Motor neuron (in vitro differentiated cells): ENCODE data around the gene PKD2L2. TPM values are rescaled to one million over a fixed set of nuclear protein-coding genes. Genes with fewer than 3 reads are reported as not detected.
A peak's percentile ranks its signal among the peaks of the same experiment; 100 is the strongest.

Source experiments
- ATAC-seq, 8 experiments: fragments of 200-7000 bp; cut with Tn5 transposase; replicated peaks in 6 of 8; 2 replicates each; pipeline ENCODE4 v1.8.0; 2021; ENCODE audit warnings: mild to moderate bottlenecking in 8 of 8, moderate library complexity in 8 of 8
- H3K27ac ChIP-seq, 2 donors: fragments of 250-450 bp; sonication (Bioruptor Pico); 2 replicates each; pipeline ENCODE4 v1.9.0; 2021; ENCODE audit warnings: antibody characterized with exemption in 2 of 2, mild to moderate bottlenecking in 2 of 2, moderate library complexity in 1 of 2
- H3K4me1 ChIP-seq, 2 donors: fragments of 250-450 bp; sonication (Bioruptor Pico); replicated peaks in 1 of 2; 2 replicates each; pipeline ENCODE4 v1.6.1; 2021; ENCODE audit warnings: antibody characterized with exemption in 2 of 2, mild to moderate bottlenecking in 2 of 2, moderate library complexity in 1 of 2
- H3K4me3 ChIP-seq, 5 donors: fragments of 250-450 bp; sonication (Bioruptor Pico); 2 replicates each; pipeline ENCODE4 v1.9.0; 2021; ENCODE audit warnings: antibody characterized with exemption in 5 of 5, mild to moderate bottlenecking in 5 of 5, moderate library complexity in 4 of 5
- WGBS, 10 experiments: fragments of 450-650 bp; shearing (Covaris generic); methylation state at CpG; one replicate each; pipeline ENCODE4 v1.0.0; 2022; 5-methylcytosine and 5-hydroxymethylcytosine counted together
- in situ Hi-C, 9 experiments: fragments of 400-800 bp; cut with MboI; loops; one replicate each; pipeline ENCODE4 v1.15.0; 2021; ENCODE audit warnings: low sequenced_read_pairs in 9 of 9, low pct_unique_long_range_greater_than_20kb in 2 of 9; ENCODE audit not compliant: unreplicated experiment in 9 of 9
- total RNA-seq, 8 experiments: library from RNA; unstranded; fragments of 300-600 nt; gene quantifications; 2 replicates each; pipeline versions ENCODE4 v1.2.3 to v1.2.4, GENCODE V29; 2022

Gene PKD2L2
- total RNA-seq, 8 experiments from 2014 or later, result 0.14 to 1.1 (median 0.47) TPM

DNA sequence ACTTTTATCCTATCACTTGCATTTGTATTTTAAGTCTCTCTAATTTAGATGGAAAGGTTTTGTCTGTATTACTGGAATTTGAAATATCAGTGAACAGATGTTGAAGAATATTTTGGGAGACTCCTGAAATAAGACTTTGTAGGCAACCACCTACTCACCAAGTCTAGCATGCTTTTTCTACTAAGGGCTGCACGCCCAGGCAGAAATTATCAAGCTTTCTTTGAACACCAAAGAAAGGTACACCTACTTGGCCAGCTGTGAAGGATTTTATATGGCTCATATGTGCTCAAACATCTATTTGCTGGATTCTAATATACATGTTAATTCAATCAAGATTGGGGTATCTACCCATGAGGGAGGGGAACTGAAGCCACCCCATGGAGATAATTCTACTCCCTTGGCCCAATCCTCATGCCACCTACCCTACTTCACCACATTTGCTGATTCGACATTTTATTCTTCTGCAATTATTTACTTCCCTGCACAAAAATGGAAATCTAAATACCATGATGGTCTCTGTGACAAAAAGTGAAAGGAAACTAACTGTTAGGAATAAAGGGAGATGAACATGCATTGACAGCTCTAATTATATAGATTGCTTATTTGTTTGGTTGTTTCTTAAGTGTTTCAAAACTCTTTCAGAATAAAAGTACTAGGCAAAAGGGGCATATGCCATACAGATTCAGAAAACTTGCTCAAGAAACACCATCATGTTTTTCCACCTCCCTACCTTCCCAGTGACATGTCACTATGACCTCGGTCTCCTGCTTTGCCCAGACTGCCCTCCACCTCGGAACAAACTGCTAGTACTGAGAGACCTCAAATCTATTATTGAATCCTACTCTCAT is 22.5 kb upstream of the PKD2L2 start:
- no peak for ATAC-seq
- in situ Hi-C loops, result no loop called here
- 0 to 96% (median 76%) methylated on average over 1 to 4 of the region's 4 CpGs for WGBS, 10 experiments
- Histone ChIP-seq H3K4me3 (no peak overlapping the region), H3K27ac (no peak overlapping the region), H3K4me1 (no peaks in the 10 kb centered on the region)

DNA sequence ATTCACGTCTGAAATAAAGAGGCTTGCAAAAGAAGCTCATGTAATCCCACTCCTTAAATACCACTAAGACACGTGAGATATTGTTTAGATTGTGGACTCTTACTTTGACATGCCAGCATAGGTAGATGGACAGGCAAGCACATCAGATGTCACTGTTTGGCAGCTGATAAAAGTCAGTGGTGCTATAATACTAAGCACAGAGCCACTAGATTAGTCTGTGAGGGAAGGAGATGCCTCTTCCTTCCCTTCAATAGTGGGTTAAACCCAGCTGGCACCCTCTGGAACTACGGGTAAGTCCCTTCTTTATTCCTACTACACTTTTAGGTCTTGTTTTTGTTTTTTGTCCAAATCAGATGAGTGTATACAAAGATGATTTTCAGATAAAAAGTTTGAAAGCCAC is 21.6 kb upstream of the PKD2L2 start, which contains the start of gene MYOT:
TSS of gene MYOT (plus strand) at position 197 of the 400 bp plus-strand sequence. CDS start 2,792 bp downstream, outside the sequence.
- ATAC-seq, result no peak
- no peaks in the 10 kb centered on the region for H3K4me1 ChIP-seq
- 17 to 80% (median 53%) methylated on average over 1 to 3 of the region's 3 CpGs; no CpG with 5 or more reads in 1 of the 10 experiments for WGBS, 10 experiments
- in situ Hi-C loops, result no loop called here
- no peak within 1 kb of the TSS for H3K27ac ChIP-seq
- H3K4me3 ChIP-seq, result no peak within 1 kb of the TSS

DNA sequence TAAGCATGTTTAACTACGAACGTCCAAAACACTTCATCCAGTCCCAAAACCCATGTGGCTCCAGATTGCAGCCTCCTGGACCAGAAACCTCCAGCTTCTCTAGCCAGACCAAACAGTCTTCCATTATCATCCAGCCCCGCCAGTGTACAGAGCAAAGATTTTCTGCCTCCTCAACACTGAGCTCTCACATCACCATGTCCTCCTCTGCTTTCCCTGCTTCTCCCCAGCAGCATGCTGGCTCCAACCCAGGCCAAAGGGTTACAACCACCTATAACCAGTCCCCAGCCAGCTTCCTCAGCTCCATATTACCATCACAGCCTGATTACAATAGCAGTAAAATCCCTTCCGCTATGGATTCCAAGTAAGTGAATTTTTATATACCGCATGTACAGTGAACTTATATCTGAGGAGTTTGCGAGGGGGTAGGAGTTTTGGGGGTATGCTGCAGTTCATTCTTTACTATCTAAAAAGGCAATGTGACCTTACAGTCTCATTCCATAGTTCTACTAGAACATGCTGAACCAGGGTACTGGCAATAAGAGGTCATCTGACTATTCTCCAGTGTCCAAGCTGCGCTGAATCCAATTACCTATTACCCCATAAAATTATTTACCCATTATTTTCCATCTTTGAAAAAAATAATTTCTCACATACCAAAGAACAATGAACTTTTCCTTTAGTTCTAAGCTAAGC is 18.5 kb upstream of the PKD2L2 start:
- H3K4me1 ChIP-seq, result no peaks in the 10 kb centered on the region
- no peak overlapping the region for H3K4me3 ChIP-seq
- in situ Hi-C loops, result no loop called here
- no peak overlapping the region for H3K27ac ChIP-seq
- no peak for ATAC-seq
- 63 to 100% (median 85%) methylated on average over 1 to 7 of the region's 7 CpGs; no CpG with 5 or more reads in 2 of the 10 experiments for WGBS, 10 experiments

DNA sequence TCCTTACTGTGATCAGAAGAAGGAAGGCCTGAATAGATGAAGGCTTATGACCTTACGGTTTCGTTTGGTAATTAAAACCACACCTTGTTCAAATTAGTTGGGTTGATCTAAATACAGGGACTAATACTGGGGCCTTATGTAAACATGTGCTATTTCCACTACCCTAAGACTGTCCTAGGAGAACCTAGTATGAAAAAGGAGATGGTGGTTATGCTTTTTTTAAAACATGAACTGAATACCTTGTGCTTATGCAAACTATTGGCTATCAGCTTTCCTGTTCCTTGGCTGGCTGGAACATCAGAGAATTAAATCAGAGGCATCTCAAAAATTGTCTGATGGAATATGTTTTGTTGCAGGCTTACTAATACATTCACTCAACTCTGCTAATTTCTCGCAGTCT is 17.7 kb upstream of the PKD2L2 start:
- in situ Hi-C loops, result no loop called here
- H3K27ac ChIP-seq, result no peak overlapping the region
- ATAC-seq, result no peak
- H3K4me1 ChIP-seq, result no peaks in the 10 kb centered on the region
- WGBS, 10 experiments, result 33 to 96% (median 74%) methylated on average over 1 to 3 of the region's 3 CpGs; no CpG with 5 or more reads in 2 of the 10 experiments
- no peak overlapping the region for H3K4me3 ChIP-seq

DNA sequence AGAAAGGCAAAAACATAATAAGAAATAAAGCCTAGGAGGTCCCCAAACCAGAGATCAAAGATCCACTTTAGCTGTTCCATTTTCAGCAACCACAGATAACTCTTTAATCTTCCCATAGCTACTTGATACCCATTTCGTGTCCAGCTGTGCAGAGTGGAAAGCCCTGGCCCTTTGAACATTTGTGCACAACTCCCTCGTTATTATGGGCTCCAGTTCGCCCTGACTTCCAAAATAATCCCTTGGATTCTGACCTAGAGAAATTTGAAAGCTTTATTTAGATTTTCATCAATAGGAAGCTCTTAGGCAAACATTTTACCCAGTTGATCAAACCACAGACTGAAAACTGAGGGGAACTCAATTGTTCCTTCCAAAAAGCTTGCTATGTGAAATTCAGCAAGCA is 16.8 kb upstream of the PKD2L2 start:
- in situ Hi-C loops, result no loop called here
- no peak overlapping the region for H3K27ac ChIP-seq
- 13 to 100% (median 73%) methylated on average over 2 to 3 of the region's 3 CpGs for WGBS, 10 experiments
- no peak overlapping the region for H3K4me3 ChIP-seq
- no peaks in the 10 kb centered on the region for H3K4me1 ChIP-seq
- no peak for ATAC-seq

DNA sequence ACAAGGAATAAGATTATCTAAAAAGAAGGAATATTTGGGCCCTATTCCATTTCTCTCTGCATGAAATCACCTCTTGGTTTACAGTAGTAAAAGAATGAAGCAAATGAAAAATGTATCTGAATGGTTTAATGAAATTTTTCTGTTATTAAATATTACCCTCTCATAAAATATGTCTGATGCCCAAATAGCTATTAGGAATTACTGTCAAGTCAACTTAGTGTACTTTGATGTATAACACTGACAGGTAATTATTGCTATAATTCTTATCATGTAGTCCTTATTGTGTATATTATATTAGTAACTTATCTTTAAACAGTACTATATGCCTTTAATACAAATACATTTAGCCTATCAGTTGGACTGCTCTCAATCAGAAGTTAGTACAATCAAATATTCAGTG is 13.2 kb upstream of the PKD2L2 start:
- Histone ChIP-seq H3K4me1 (no peaks in the 10 kb centered on the region), H3K27ac (no peak overlapping the region), H3K4me3 (no peak overlapping the region)
- no peak for ATAC-seq
- in situ Hi-C loops, result no loop called here

DNA sequence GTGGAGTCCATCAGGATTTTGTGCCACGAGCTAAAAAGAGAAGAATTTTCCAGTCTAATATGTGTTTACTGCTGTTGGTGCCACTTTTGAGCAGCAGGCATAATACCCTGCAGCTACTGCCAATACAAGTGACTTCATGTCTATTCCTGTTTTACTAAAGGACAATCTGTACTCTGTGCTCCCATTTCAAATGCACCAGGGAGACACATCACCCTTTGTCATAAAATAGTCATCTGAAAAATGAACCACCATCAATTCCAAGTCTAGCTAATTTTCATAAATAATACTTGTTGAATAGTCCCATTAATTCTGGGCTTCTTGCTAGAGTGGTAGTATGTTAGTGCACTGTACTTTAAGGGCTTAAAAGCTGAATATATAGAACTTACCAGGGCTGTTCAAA is 8.9 kb upstream of the PKD2L2 start:
- no peaks in the 10 kb centered on the region for H3K4me1 ChIP-seq
- no peak overlapping the region for H3K27ac ChIP-seq
- ATAC-seq, result no peak
- 0 to 100% (median 42%) methylated on average over 1 of the region's 1 CpG; no CpG with 5 or more reads in 4 of the 10 experiments for WGBS, 10 experiments
- in situ Hi-C loops, result no loop called here
- H3K4me3 ChIP-seq, result no peak overlapping the region

DNA sequence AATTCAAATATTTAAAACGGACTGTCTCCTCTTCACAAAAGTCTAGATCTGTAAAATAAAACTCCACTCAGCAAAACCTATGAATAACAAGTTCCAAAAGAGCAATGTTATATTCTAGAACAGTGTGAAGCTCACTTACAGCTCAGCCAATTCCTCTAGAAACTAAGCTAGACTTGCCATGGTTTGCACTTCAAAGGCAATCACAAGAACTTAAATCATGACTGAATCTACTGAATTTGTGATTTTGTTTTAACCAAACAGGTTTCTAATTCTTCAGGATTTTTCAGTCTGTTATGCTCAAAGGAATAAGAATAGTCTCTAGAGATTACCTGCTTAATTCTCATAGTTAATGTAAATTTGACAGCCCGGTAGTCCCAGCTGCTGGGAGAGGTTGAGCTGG is 1.4 kb upstream of the PKD2L2 start:
- 14 to 88% (median 50%) methylated on average over 1 to 2 of the region's 2 CpGs; no CpG with 5 or more reads in 1 of the 10 experiments for WGBS, 10 experiments
- ATAC-seq, result no peak
- in situ Hi-C loops, result no loop called here
- no peak overlapping the region for H3K27ac ChIP-seq
- peaks cover 6 to 15% of the 10 kb centered on the region in 2 donors for H3K4me1 ChIP-seq
- H3K4me3 ChIP-seq, result no peak overlapping the region

DNA sequence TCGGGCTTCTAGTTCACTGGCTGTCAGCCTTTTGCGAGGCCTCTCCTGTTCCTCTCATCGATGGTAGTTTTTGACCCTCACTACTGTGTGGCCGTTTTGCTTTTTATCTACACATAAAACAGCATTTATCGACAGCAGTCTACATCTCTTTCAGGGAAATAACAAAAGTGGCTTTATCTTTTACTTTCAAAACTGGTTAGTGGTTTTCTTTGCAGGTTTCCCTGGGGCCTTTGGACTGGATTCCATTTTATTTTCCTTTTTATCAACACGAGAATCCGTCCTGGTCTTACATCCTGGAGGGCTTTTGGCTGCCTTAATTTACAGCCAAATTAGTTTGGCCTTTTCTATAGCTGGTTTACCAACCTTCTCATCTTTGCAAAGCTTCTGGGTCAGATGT is 793 bp upstream of the PKD2L2 start:
- in situ Hi-C loops, result no loop called here
- peaks cover 6 to 15% of the 10 kb centered on the region in 2 donors for H3K4me1 ChIP-seq
- no peak overlapping the region for H3K27ac ChIP-seq
- ATAC-seq, result no peak
- 20 to 81% (median 43%) methylated on average over 1 to 7 of the region's 7 CpGs for WGBS, 10 experiments
- H3K4me3 ChIP-seq, result peak overlapping the region in 4 of 5 donors; percentile 26 to 33 (median 28)

DNA sequence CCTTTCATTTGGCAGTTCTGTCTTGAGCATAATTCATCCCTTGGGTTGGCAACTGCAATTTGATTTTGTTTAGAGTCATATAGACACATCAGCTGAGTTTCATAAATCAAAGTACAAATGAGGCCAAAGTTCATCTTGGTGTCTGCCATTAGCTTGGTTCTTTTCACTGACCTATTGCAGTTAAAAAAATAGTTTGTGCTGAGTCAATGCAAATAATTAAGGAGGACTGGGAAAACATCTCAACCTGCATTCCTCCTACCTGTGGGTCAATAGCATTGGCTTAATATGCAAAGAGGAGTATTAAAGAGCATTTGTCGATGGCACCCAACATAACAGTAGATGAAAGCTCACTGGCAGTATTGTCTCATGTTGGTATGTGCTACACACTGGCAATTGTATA is 1.6 kb downstream of the PKD2L2 start:
- 80 to 100% (median 86%) methylated on average over 1 of the region's 1 CpG; no CpG with 5 or more reads in 7 of the 10 experiments for WGBS, 10 experiments
- no peak for ATAC-seq
- H3K27ac ChIP-seq, result no peak overlapping the region
- in situ Hi-C loops, result no loop called here
- no peak overlapping the region for H3K4me3 ChIP-seq
- peaks cover 6 to 15% of the 10 kb centered on the region in 2 donors for H3K4me1 ChIP-seq

DNA sequence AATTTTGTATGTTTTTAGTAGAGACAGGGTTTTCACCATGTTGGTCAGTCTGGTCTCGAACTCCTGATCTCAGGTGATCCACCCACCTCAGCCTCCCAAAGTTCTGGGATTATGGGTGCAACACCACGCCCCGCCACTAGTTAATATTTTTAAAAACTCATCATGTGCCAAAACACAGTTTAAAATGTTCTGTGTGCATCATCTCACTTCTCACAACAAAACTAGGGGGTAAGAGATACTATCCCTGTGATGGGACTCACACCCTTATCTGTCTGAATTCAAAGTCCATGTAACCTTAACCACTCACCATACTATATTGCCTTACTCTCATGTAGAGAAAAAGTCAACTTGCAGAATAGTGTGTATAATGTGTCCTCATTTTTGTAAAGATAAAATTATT is 2.6 kb downstream of the PKD2L2 start:
- Histone ChIP-seq H3K4me1 (peaks cover 6 to 15% of the 10 kb centered on the region in 2 donors), H3K4me3 (no peak overlapping the region), H3K27ac (no peak overlapping the region)
- in situ Hi-C loops, result no loop called here
- ATAC-seq, result no peak
- 54 to 100% (median 94%) methylated on average over 1 to 3 of the region's 3 CpGs; no CpG with 5 or more reads in 4 of the 10 experiments for WGBS, 10 experiments

DNA sequence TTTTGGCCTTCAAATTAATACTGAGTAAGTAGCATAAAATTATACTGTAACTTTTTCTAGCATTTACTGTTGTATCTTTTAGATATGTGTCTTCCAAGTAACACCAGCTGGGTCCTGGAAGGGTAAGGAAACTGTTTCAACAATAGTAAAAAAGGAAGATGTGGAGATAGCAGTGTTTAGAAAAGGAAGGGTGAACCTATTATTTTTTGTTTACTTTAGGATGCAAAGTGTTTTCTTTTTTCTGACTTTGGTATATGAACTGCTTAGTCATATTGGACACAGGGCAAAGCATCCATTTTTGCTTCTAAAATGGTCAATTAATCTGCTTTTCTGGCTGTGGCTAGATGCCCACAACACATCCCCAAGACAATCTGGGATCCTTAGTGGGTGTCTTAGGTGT is 5.3 kb downstream of the PKD2L2 start:
- ATAC-seq, result no peak
- Histone ChIP-seq H3K4me3 (no peak overlapping the region), H3K27ac (no peak overlapping the region), H3K4me1 (peaks cover 0 to 6% of the 10 kb centered on the region in 2 donors)
- in situ Hi-C loops, result no loop called here

DNA sequence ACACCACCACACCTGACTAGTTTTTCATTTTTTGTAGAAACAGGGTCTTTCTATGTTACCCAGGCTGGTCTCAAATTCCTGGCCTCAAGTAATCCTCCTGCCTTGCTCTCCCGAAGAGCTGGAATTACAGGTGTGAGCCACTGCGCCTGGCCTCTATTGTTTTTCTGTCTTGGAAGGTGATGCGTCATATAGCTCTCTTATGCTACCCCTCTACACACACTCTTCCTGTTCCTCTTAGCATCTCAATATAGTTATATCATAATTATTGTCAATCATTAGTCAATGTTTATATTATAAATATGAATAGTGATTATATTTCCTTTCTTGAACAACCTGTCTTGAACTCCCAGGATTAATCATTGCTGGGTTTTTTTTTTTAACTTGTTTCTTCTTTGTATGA is 7.3 kb downstream of the PKD2L2 start:
- no peak for ATAC-seq
- Histone ChIP-seq H3K4me1 (no peaks in the 10 kb centered on the region), H3K27ac (no peak overlapping the region), H3K4me3 (no peak overlapping the region)
- WGBS, 10 experiments, result 73 to 100% (median 90%) methylated on average over 1 to 3 of the region's 3 CpGs; no CpG with 5 or more reads in 3 of the 10 experiments
- in situ Hi-C loops, result no loop called here
